WTC11 (cell line): ENCODE results near the gene LPAR3. TPM values are rescaled to one million over a fixed set of nuclear protein-coding genes. Genes with fewer than 3 reads are reported as not detected.

Source experiments
- ATAC-seq: fragments of 200-7000 bp; cut with Tn5 transposase; 2 replicates; pipeline ENCODE4 v1.10.0; 2021; ENCODE audit warnings: mild to moderate bottlenecking, moderate library complexity
- CTCF ChIA-PET: fragments of 300-600 bp; sonication (Branson Sonifier 250); formaldehyde crosslinking; loops from one replicate; lab custom pipeline; 2021; ENCODE audit warnings: antibody characterized with exemption; lab: Charles Lee
- POLR2A ChIA-PET: fragments of 350-600 bp; sonication (Branson Sonifier 250); formaldehyde crosslinking; loops from one replicate; lab custom pipeline; 2021; ENCODE audit warnings: antibody characterized with exemption; lab: Charles Lee
- DNase-seq: peaks from one replicate; pipeline ENCODE4 v3.0.0; 2021; ENCODE audit warnings: low spot score
- H3K27ac Mint-ChIP-seq: 2 replicates; pipeline ENCODE4 v1.8.0; 2021; ENCODE audit warnings: mixed read lengths
- H3K27me3 Mint-ChIP-seq: 2 replicates; pipeline ENCODE4 v1.8.0; 2021; ENCODE audit warnings: low read depth, mild to moderate bottlenecking, moderate library complexity, mixed read lengths
- H3K36me3 Mint-ChIP-seq: 2 replicates; pipeline ENCODE4 v1.8.0; 2021; ENCODE audit warnings: mixed read lengths
- H3K4me1 Mint-ChIP-seq: 2 replicates; pipeline ENCODE4 v1.8.0; 2022; ENCODE audit warnings: mixed read lengths
- H3K4me3 Mint-ChIP-seq: 2 replicates; pipeline ENCODE4 v1.8.0; 2021; ENCODE audit warnings: mild to moderate bottlenecking, moderate library complexity, mixed read lengths
- H3K9me3 Mint-ChIP-seq: 2 replicates; pipeline ENCODE4 v1.8.0; 2021; ENCODE audit warnings: mixed read lengths
- ATF1 ChIP-seq: sonication (generic); formaldehyde crosslinking; IDR thresholded peaks from 2 replicates; pipeline ENCODE4 v1.8.1; 2023; ENCODE audit warnings: mild to moderate bottlenecking, moderate library complexity, missing genetic modification reagents
- CREB1 ChIP-seq: sonication (generic); formaldehyde crosslinking; IDR thresholded peaks from 2 replicates; pipeline ENCODE4 v1.8.0; 2023; ENCODE audit warnings: mild to moderate bottlenecking, missing genetic modification reagents
- E2F1 ChIP-seq: sonication (generic); formaldehyde crosslinking; IDR thresholded peaks from 2 replicates; pipeline ENCODE4 v1.8.0; 2022; ENCODE audit warnings: mild to moderate bottlenecking, missing genetic modification reagents
- FOXP1 ChIP-seq: sonication (generic); formaldehyde crosslinking; IDR thresholded peaks from 2 replicates; pipeline ENCODE4 v1.8.0; 2022; ENCODE audit warnings: missing genetic modification reagents, mild to moderate bottlenecking, moderate library complexity, borderline replicate concordance
- GTF2I ChIP-seq: fragments of 250-450 bp; sonication (Bioruptor Pico); conservative IDR thresholded peaks from 2 replicates; pipeline ENCODE4 v1.4.0; 2021; ENCODE audit warnings: mild to moderate bottlenecking
- NFE2L1 ChIP-seq: sonication (generic); formaldehyde crosslinking; IDR thresholded peaks from 2 replicates; pipeline ENCODE4 v1.8.1; 2023; ENCODE audit warnings: missing genetic modification reagents
- OVOL2 ChIP-seq: fragments of 250-450 bp; sonication (Bioruptor Pico); IDR thresholded peaks from 2 replicates; pipeline ENCODE4 v1.9.0; 2021; ENCODE audit warnings: mild to moderate bottlenecking, borderline replicate concordance
- PRDM15 ChIP-seq: sonication (generic); formaldehyde crosslinking; IDR thresholded peaks from 2 replicates; pipeline ENCODE4 v1.8.0; 2022; ENCODE audit warnings: missing genetic modification reagents
- SMAD4 ChIP-seq: sonication (generic); formaldehyde crosslinking; IDR thresholded peaks from 2 replicates; pipeline ENCODE4 v1.8.0; 2022; ENCODE audit warnings: mild to moderate bottlenecking, missing genetic modification reagents
- SP1 ChIP-seq: sonication (generic); formaldehyde crosslinking; conservative IDR thresholded peaks from 2 replicates; pipeline ENCODE4 v1.8.1; 2022; ENCODE audit warnings: missing genetic modification reagents
- STAT6 ChIP-seq: sonication (generic); formaldehyde crosslinking; conservative IDR thresholded peaks from 2 replicates; pipeline ENCODE4 v1.8.1; 2023; ENCODE audit warnings: mild to moderate bottlenecking, low read depth, missing genetic modification reagents, moderate library complexity
- TEAD4 ChIP-seq: sonication (generic); formaldehyde crosslinking; IDR thresholded peaks from 2 replicates; pipeline ENCODE4 v1.8.0; 2022; ENCODE audit warnings: mild to moderate bottlenecking, missing genetic modification reagents
- ZNF425 ChIP-seq: fragments of 250-450 bp; sonication (Bioruptor Pico); conservative IDR thresholded peaks from 2 replicates; pipeline ENCODE4 v1.9.0; 2021; ENCODE audit warnings: mild to moderate bottlenecking
- total RNA-seq: library from RNA; stranded (reverse); gene quantifications from 3 replicates; pipeline ENCODE4 v1.2.3, GENCODE V29; 2021
- TF ChIP-seq, protein P1 (sequence below): fragments of 250-450 bp; sonication (Bioruptor Pico); IDR thresholded peaks from 2 replicates; pipeline ENCODE4 v1.9.0; 2021; ENCODE audit warnings: mild to moderate bottlenecking

Gene LPAR3
- total RNA-seq, 1 experiment from 2014 or later = 33.3 TPM

GRCh38 chr1:84795213-84795612 lies 97.8 kb downstream of the LPAR3 start:
- Mint-ChIP-seq H3K27me3 (no peaks in the 10 kb centered on the region), H3K27ac (no peak overlapping the region), H3K4me3 (no peak overlapping the region), H3K4me1 (no peaks in the 10 kb centered on the region), H3K36me3 (0 out of 2 replicates have a peak, but pooled peaks cover 3% of the 10 kb centered on the region), H3K9me3 (peaks cover 17% of the 10 kb centered on the region)
- TF ChIP-seq OVOL2 (CRISPR knock-in tag) (no peak), FOXP1 (CRISPR knock-in tag) (no peak), STAT6 (CRISPR knock-in tag) (no peak), ZNF425 (CRISPR knock-in tag) (no peak), SP1 (CRISPR knock-in tag) (no peak), NFE2L1 (CRISPR knock-in tag) (no peak), TEAD4 (CRISPR knock-in tag) (no peak), ATF1 (CRISPR knock-in tag) (no peak), E2F1 (CRISPR knock-in tag) (no peak), CREB1 (CRISPR knock-in tag) (no peak)
- POLR2A ChIA-PET = no interaction called here
- DNase-seq = no peak
- ATAC-seq = no peak
- CTCF ChIA-PET = interaction anchor here (1.2 to 1.9 kb wide), 2 partner anchors 13 to 150 kb away, joined by 3 to 13 read pairs; no protein-coding TSS in a partner anchor

- H3K9me3 Mint-ChIP-seq = peaks cover 16% of the 10 kb centered on the region
- TF ChIP-seq GTF2I (CRISPR knock-in tag) = peak; percentile 73; the same call in 1 of the 2 replicates
- TF ChIP-seq, protein P1, sequence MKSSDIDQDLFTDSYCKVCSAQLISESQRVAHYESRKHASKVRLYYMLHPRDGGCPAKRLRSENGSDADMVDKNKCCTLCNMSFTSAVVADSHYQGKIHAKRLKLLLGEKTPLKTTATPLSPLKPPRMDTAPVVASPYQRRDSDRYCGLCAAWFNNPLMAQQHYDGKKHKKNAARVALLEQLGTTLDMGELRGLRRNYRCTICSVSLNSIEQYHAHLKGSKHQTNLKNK = no peak
- TF ChIP-seq, all 79 proteins: peak for 1
- POLR2A ChIA-PET = no interaction called here
Observed at GRCh38 chr1:84792421-84792820, 100.6 kb downstream of the LPAR3 start.

DNA sequence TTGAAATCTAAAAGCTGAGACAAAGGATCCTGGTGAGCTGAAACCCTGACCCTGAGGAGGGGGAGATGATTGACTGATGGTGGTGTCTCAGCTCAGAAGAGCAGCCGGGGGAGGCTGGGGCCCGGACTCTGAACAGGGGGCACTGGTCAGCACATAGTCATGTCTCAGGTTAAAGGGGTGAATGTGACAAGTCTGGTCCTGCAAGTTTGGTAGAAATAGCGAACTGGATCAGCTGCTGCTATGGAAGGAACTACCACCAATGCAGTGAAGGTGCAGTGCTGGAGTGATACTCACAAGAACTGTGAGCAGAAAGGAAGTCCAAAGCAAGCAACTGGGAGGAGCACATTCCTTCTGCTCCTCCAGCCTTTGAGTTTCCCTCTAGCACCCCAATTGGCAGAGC lies 104.0 kb downstream of the LPAR3 start:
- no peak overlapping the region for H3K27ac Mint-ChIP-seq
- ATAC-seq = peak; percentile 53
- H3K4me1 Mint-ChIP-seq = peaks cover 5% of the 10 kb centered on the region
- peaks cover 12% of the 10 kb centered on the region for H3K9me3 Mint-ChIP-seq
- H3K27me3 Mint-ChIP-seq = no peaks in the 10 kb centered on the region
- CTCF ChIA-PET = interaction anchor here (1.2 to 2.0 kb wide), 5 partner anchors 14 to 470 kb away, joined by 3 to 9 read pairs (median 4); partner anchors contain the start of gene C1orf52
- TF ChIP-seq SMAD4 (CRISPR knock-in tag) (no peak), PRDM15 (CRISPR knock-in tag) (peak; percentile 86)
- POLR2A ChIA-PET = no interaction called here
- H3K4me3 Mint-ChIP-seq = no peak overlapping the region
- 0 out of 2 replicates have a peak, but pooled peaks cover 3% of the 10 kb centered on the region for H3K36me3 Mint-ChIP-seq
- no peak for DNase-seq

More at GRCh38 chr1:84792421-84792820, 100.6 kb downstream of the LPAR3 start:
- Mint-ChIP-seq H3K4me3 (no peak overlapping the region), H3K4me1 (peaks cover 5% of the 10 kb centered on the region), H3K36me3 (0 out of 2 replicates have a peak, but pooled peaks cover 3% of the 10 kb centered on the region), H3K27ac (no peak overlapping the region), H3K27me3 (no peaks in the 10 kb centered on the region)
- DNase-seq = no peak
- CTCF ChIA-PET = interaction anchor here (2.4 kb wide), 1 partner anchor 10 kb away, joined by 19 read pairs; no protein-coding TSS in a partner anchor
- no peak for ATAC-seq
